SH-SY5Y (cell line): ENCODE results near the gene RANGAP1.

ENCODE experiments used
- GATA2 ChIP-seq: IDR thresholded peaks from 2 replicates; pipeline ENCODE4 v1.6.1; 2011; ENCODE audit warnings: mild to moderate bottlenecking, low read depth, low read length
- GATA3 ChIP-seq: IDR thresholded peaks from 2 replicates; pipeline ENCODE4 v1.6.1; 2011; ENCODE audit warnings: low read depth, mild to moderate bottlenecking, low read length, moderate library complexity

DNA sequence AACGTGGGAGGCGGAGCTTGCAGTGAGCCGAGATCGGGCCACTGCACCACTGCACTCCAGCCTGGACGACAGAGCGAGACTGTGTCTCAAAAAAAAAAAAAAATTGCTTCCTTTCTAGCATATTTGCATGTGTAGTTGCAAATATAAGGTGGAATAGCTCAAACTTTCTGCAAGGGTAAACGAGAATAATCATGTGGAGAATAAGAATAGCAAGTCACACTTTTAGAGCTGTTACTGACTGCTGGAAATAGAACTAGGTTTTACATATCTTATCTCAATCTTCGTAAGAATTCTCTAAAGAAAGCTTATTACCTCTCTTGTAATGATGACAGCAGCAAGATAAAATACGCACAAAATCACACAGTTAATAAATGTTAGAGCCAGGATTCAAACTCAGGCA lies 79.3 kb downstream of the RANGAP1 start:
- TF ChIP-seq GATA2 = no peak
- TF ChIP-seq GATA3 = no peak
